GM12891 (cell line): ENCODE results near the gene HNRNPA1.
"Not testable (repeated sequence)": the region's sequence is repeated elsewhere in the genome, so short reads cannot be mapped to it uniquely, and the experiment has no call there.

Experiments used
- DNase-seq: peaks from one replicate; pipeline ENCODE4 v3.0.0; 2011; ENCODE audit warnings: low spot score; ENCODE audit not compliant: insufficient read length
- FAIRE-seq: peaks from 2 replicates; lab custom pipeline; 2011; peaks lifted over from hg19 to GRCh38; lab: Jason Lieb, UNC
- PAX5 ChIP-seq: IDR thresholded peaks from 2 replicates; pipeline ENCODE4 v1.6.1; 2011; ENCODE audit warnings: low read length, moderate library complexity, mild to moderate bottlenecking; ENCODE audit not compliant: insufficient read depth, severe bottlenecking
- POLR2A ChIP-seq: IDR thresholded peaks from 2 replicates; pipeline ENCODE4 v1.6.1; 2011; ENCODE audit warnings: low read depth, low read length, control low read depth
- POLR2AphosphoS5 ChIP-seq: IDR thresholded peaks from 2 replicates; pipeline ENCODE4 v1.6.1; 2011; ENCODE audit warnings: low read depth, low read length, control low read depth
- POU2F2 ChIP-seq: IDR thresholded peaks from 2 replicates; pipeline ENCODE4 v1.6.1; 2011; ENCODE audit warnings: low read depth, mild to moderate bottlenecking, control low read depth, low read length, moderate library complexity
- SPI1 ChIP-seq: IDR thresholded peaks from 2 replicates; pipeline ENCODE4 v1.6.1; 2011; ENCODE audit warnings: low read depth, low read length, control low read depth
- TAF1 ChIP-seq: IDR thresholded peaks from 2 replicates; pipeline ENCODE4 v1.6.1; 2011; ENCODE audit warnings: low read depth, low read length, control low read depth

Gene HNRNPA1

GRCh38 chr12:54306925-54307741 is 26.6 kb downstream of the HNRNPA1 start:
- TF ChIP-seq POLR2A (no peak), TAF1 (no peak), PAX5 (no peak)
- no peak for DNase-seq
- FAIRE-seq, result no peak

DNA sequence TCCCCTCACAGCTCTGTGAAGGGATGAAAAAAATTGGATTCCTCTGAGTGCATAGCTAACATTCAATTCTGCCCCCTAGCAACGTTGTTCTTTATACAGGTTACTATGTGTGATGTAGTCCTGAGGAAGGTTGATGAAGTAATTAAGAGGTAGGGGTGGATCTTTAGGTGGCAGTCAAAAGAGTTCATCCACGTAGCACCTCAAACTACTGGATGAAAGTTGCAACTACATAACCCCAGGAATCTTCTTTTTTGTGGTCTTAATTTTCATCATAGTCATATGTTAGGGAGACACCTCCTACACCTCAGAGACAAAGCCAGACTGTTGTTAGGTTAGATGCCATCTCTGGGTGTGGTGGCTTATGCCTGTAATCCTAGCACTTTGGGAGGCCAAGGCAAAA is 30.5 kb downstream of the HNRNPA1 start:
- no peak for TF ChIP-seq POU2F2
- no peak for TF ChIP-seq POLR2AphosphoS5
- TF ChIP-seq POLR2A, result no peak
- TF ChIP-seq PAX5, result no peak
- TF ChIP-seq TAF1, result no peak
- TF ChIP-seq SPI1, result no peak
- DNase-seq (no peak), FAIRE-seq (no peak)

- FAIRE-seq, DNase-seq: not testable (repeated sequence)
Measured at GRCh38 chr12:54312309-54312708, 31.8 kb downstream of the HNRNPA1 start.

GRCh38 chr12:54321363-54321762 is 40.8 kb downstream of the HNRNPA1 start:
- FAIRE-seq, result no peak
- TF ChIP-seq PAX5 (no peak), TAF1 (no peak), SPI1 (no peak), POLR2A (no peak), POU2F2 (no peak), POLR2AphosphoS5 (no peak)

DNA sequence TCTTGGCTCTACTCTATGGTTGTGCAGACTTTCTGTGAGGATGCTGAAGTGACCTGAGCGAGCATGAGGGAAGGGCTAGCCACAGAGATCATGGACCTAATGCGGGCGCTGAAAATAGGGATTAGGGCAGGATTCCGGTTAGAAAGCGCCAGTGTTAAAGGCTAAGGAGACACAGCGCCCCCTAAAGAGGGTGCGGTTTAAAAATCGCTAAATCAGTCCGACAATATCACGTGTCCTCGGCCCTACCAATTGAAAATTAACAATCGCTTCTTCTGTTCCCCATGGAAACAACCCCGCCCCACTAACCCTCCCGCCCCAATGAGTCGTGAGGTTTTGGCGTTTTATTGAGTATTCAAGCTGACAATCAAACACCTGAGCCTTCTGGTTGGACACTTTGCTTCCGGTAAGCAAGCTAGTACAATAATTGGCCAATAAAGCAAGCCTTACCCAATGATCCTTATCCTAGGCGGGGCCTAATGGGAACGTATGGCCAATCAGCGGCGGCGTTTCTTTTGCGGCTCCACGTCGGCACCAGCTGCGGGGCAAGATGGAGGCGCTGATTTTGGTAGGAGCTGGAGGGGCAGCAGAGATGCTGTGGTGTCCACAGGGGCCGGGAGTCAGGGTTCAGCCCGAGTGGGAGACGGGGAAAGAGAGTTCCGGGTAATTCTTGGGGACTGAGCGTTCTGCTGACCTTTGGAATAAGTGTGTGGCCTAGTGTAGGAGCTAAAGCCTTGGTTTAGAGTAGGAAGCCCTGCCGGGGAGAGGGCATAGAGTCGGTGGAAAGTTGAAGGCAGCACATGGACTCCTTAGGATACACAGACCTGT is 44.3 kb downstream of the HNRNPA1 start, which contains the start of gene COPZ1:
TSS of gene COPZ1 (plus strand) at position 515 of the 825 bp plus-strand sequence. CDS start at position 548, 33 bp downstream.
- TF ChIP-seq POU2F2, result peak; percentile 52; the same call in 1 of the 2 replicates
- no peak for TF ChIP-seq SPI1
- no peak for TF ChIP-seq PAX5
- peak; percentile 85 for TF ChIP-seq POLR2AphosphoS5
- TF ChIP-seq POLR2A, result peak; percentile 86
- peak; percentile 89 for TF ChIP-seq TAF1
- FAIRE-seq (peak; percentile 91), DNase-seq (peak; percentile 81)

More at GRCh38 chr12:54321363-54321762, 40.8 kb downstream of the HNRNPA1 start:
- DNase-seq, result no peak

DNA sequence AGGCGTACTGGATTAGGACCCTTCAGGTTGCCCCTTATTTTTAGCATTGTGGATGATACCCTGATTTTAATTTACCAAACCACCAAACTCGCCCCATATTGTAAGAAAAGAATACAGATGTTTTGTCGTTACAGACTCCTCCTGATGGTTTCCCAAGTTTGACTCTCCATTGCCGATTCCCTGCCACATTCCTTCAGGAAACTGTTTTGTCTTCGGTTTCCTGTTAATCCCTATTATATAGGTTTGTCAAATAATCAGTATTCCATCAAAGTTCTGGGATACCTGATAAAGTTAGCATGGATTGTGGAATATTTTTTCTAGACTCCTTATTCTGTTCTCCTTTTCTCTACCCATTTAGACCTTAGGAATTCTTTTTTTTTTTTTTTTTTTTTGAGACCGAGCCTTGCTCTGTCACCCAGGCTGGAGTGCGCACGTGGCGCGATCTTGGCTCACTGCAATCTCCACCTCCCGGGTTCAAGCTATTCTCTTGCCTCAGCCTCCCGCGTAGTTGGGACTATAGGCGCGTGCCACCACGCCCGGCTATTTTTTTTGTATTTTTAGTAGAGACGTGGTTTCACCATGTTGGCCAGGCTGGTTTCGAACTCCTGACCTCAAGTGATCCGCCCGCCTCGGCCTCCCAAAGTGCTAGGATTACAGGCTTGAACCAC is 45.0 kb downstream of the HNRNPA1 start:
- not testable (repeated sequence) for DNase-seq, FAIRE-seq

GRCh38 chr12:54328595-54329337 is 48.2 kb downstream of the HNRNPA1 start:
- TF ChIP-seq TAF1 (no peak), POLR2A (no peak), POU2F2 (no peak), SPI1 (no peak), POLR2AphosphoS5 (no peak)
- DNase-seq, result no peak
- FAIRE-seq, result no peak

DNA sequence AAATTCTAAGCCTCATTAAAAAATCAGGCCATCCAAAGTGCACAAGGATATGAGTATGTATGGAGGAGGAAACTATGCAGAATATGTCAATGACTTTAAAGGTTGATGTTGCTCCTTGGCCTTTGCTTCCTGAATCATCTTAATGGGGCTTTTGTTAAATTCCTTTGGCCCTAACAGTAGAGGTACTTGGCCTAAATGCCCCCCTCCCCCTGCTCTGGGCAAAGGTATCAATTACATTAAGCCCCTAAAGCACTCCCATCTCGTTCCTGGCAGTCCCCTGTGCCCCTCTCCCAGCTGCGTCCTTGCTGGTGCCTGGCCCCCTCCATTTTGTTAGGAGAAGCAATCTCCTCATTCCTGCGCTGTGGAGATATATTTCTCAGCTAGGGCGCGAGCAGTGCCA is 49.2 kb downstream of the HNRNPA1 start:
- DNase-seq, result no peak
- no peak for FAIRE-seq
- no peak for TF ChIP-seq SPI1
- no peak for TF ChIP-seq POLR2AphosphoS5
- TF ChIP-seq POLR2A, result no peak
- TF ChIP-seq TAF1, result no peak
- no peak for TF ChIP-seq POU2F2
- no peak for TF ChIP-seq PAX5

DNA sequence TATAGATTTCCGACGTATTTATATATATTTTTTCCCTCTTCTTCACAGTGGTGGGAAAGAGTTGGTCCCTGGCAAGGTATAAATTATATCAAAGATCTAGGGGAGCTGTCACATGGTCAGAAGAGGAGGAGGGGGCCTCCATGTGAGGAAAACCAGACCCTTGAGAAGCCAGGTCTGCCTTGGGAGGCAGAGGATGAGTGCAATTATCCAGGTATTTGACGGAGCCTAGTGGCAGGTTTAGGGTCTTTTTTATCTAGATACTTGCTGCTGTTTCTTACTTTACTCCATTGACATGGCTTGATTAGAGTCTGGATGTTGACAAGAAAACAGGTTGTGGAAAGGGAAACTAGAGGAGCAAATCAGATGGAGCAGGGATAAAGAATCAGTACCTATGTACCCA is 49.9 kb downstream of the HNRNPA1 start:
- no peak for TF ChIP-seq SPI1
- no peak for TF ChIP-seq POLR2AphosphoS5
- TF ChIP-seq PAX5, result no peak
- TF ChIP-seq POU2F2, result no peak
- no peak for TF ChIP-seq POLR2A
- no peak for TF ChIP-seq TAF1
- DNase-seq (no peak), FAIRE-seq (no peak)
